Measurements from ENCODE around the gene CACNA2D4.

GRCh38 chr12:1842183-1842904, 76.1 kb downstream of the CACNA2D4 start:
- TF ChIP-seq CTCF (IDR thresholded peaks at IDR 0.05 in 4 of 5, conservative IDR thresholded peaks at IDR 0.05 in 1 of 5) (no peak), POLR2A (IDR thresholded peaks at IDR 0.05) (no peak)
